CD4-positive, alpha-beta memory T cell (primary cell): ENCODE data around the gene C7orf57. TPM values are rescaled to one million over a fixed set of nuclear protein-coding genes. Genes with fewer than 3 reads are reported as not detected.
"Not testable (repeated sequence)": the region's sequence is repeated elsewhere in the genome, so short reads cannot be mapped to it uniquely, and the experiment has no call there.

Source experiments
- CTCF ChIA-PET: fragments of 350-600 bp; sonication (Branson Sonifier 250); formaldehyde crosslinking; loops from one replicate; lab custom pipeline; 2021; ENCODE audit warnings: inconsistent platforms; ENCODE audit not compliant: partially characterized antibody; lab: Charles Lee
- POLR2A ChIA-PET: fragments of 350-600 bp; sonication (Branson Sonifier 250); formaldehyde crosslinking; loops from one replicate; lab custom pipeline; 2021; ENCODE audit not compliant: partially characterized antibody; lab: Charles Lee
- DNase-seq, 5 donors: peaks; one replicate each; pipeline versions ENCODE4 v3.0.0 to v3.0.0-alpha.2; 2020 to 2022; ENCODE audit warnings: mixed read lengths in 1 of 5
- H3K27ac ChIP-seq: one replicate; pipeline ENCODE4 v1.7.0; 2013; ENCODE audit warnings: low read depth, low read length
- H3K27me3 ChIP-seq: 2 replicates; pipeline ENCODE4 v1.7.0; 2013; ENCODE audit warnings: mild to moderate bottlenecking, low read length, moderate library complexity; ENCODE audit not compliant: insufficient read depth
- H3K36me3 ChIP-seq: 2 replicates; pipeline ENCODE4 v1.7.0; 2013; ENCODE audit warnings: mild to moderate bottlenecking, low read length, moderate library complexity; ENCODE audit not compliant: insufficient read depth
- H3K4me1 ChIP-seq: 2 replicates; pipeline ENCODE4 v1.7.0; 2013; ENCODE audit warnings: mild to moderate bottlenecking, low read length, moderate library complexity; ENCODE audit not compliant: insufficient read depth
- H3K4me3 ChIP-seq, 2 donors: one replicate each; pipeline ENCODE4 v1.7.0; 2013; ENCODE audit warnings: low read length in 2 of 2, mild to moderate bottlenecking in 1 of 2
- H3K9me3 ChIP-seq, 2 donors: one replicate each; pipeline ENCODE4 v1.7.0; 2013; ENCODE audit warnings: low read length in 2 of 2, control low read depth in 1 of 2; ENCODE audit not compliant: control insufficient read depth in 1 of 2
- H3K27ac Mint-ChIP-seq, 7 donors: one replicate each; pipeline ENCODE4 v1.8.0; 2020 to 2021; ENCODE audit warnings: mixed read lengths in 7 of 7, mild to moderate bottlenecking in 6 of 7, inconsistent platforms in 3 of 7, moderate library complexity in 3 of 7
- H3K27me3 Mint-ChIP-seq, 2 donors: one replicate each; pipeline ENCODE4 v1.8.0; 2020 to 2021; ENCODE audit warnings: mixed read lengths in 2 of 2
- H3K36me3 Mint-ChIP-seq, 2 donors: one replicate each; pipeline ENCODE4 v1.8.0; 2020 to 2021; ENCODE audit warnings: mixed read lengths in 2 of 2, inconsistent platforms in 1 of 2, mild to moderate bottlenecking in 1 of 2
- H3K4me1 Mint-ChIP-seq, 4 donors: one replicate each; pipeline ENCODE4 v1.8.0; 2020 to 2021; ENCODE audit warnings: mixed read lengths in 4 of 4, mild to moderate bottlenecking in 1 of 4
- H3K4me3 Mint-ChIP-seq, 8 donors: one replicate each; pipeline ENCODE4 v1.8.0; 2020 to 2021; ENCODE audit warnings: mixed read lengths in 8 of 8, mild to moderate bottlenecking in 7 of 8, moderate library complexity in 6 of 8, inconsistent platforms in 3 of 8
- H3K9me3 Mint-ChIP-seq, 8 donors: one replicate each; pipeline ENCODE4 v1.8.0; 2020 to 2021; ENCODE audit warnings: mixed read lengths in 8 of 8, mild to moderate bottlenecking in 5 of 8, inconsistent platforms in 3 of 8, moderate library complexity in 1 of 8
- intact Hi-C: fragments of 100-400 bp; cut with micrococcal nuclease; formaldehyde crosslinking; loops from one replicate; pipeline ENCODE4 v1.15.1; 2023
- polyA plus RNA-seq, 2 donors: library from polyadenylated mRNA; unstranded; fragments of 300-500 nt; fragmentation: Illumina TruSeq; gene quantifications; one replicate each; pipeline ENCODE4 v1.2.3, GENCODE V29; 2021
- total RNA-seq, 2 experiments: library from RNA; stranded (reverse); gene quantifications; one replicate each; pipeline ENCODE4 v1.2.3, GENCODE V29; 2021

C7orf57 gene
- total RNA-seq (not detected), polyA plus RNA-seq (under 1 TPM; 0.16 to 0.22 TPM)

- no peaks in the 10 kb centered on the region for H3K36me3 ChIP-seq
- Mint-ChIP-seq H3K27me3 (peaks cover 6 to 12% of the 10 kb centered on the region in 2 donors), H3K4me3 (peak within 1 kb of the TSS; percentile 78 to 94 (median 88)), H3K4me1 (peaks cover 4 to 11% (median 8%) of the 10 kb centered on the region in 4 donors), H3K36me3 (no peaks in the 10 kb centered on the region), H3K9me3 (peaks cover 0 to 4% (median 0%) of the 10 kb centered on the region in 8 donors), H3K27ac (peak within 1 kb of the TSS; percentile 43 to 96 (median 88))
- peak; percentile 83 to 88 (median 86) for DNase-seq
- peak within 1 kb of the TSS; percentile 11 for H3K27ac ChIP-seq
- H3K4me1 ChIP-seq: peaks cover 7% of the 10 kb centered on the region
- intact Hi-C loops: loop anchor here (1.0 to 2.0 kb wide), 6 partner anchors 11 to 75 kb away; partner anchors contain the start of genes HUS1 and UPP1
- no peaks in the 10 kb centered on the region for H3K9me3 ChIP-seq
- CTCF ChIA-PET: interaction anchor here (1.2 to 1.5 kb wide), 2 partner anchors 43 to 50 kb away, joined by 3 to 4 read pairs; no protein-coding TSS in a partner anchor
- no peaks in the 10 kb centered on the region for H3K27me3 ChIP-seq
- H3K4me3 ChIP-seq: peak within 1 kb of the TSS; percentile 68 to 69
- POLR2A ChIA-PET: interaction anchor here (1.2 to 2.4 kb wide), 5 partner anchors 12 to 54 kb away, joined by 3 to 13 read pairs (median 4); partner anchors contain the start of gene UPP1
Observed at GRCh38 chr7:48035301-48035966, at the start of gene C7orf57. C7orf57 (plus strand) TSS chr7:48035543; CDS start chr7:48036309, 766 bp downstream.

- H3K4me1 ChIP-seq: peaks cover 15% of the 10 kb centered on the region
Observed at GRCh38 chr7:47988496-47989386, 46.6 kb upstream of the C7orf57 start.

GRCh38 chr7:47989607-47990400 lies 45.5 kb upstream of the C7orf57 start:
- not testable (repeated sequence) for H3K9me3 Mint-ChIP-seq, H3K36me3 ChIP-seq, H3K27me3 Mint-ChIP-seq, H3K27me3 ChIP-seq, DNase-seq, H3K4me3 ChIP-seq, H3K9me3 ChIP-seq, H3K36me3 Mint-ChIP-seq, H3K4me3 Mint-ChIP-seq, H3K27ac ChIP-seq
- H3K27ac Mint-ChIP-seq: peak overlapping the region in 1 of 7 donors; percentile 74
- POLR2A ChIA-PET: interaction anchor here (0.9 to 2.4 kb wide), 2 partner anchors 12 to 119 kb away, joined by 3 to 66 read pairs; no protein-coding TSS in a partner anchor
- CTCF ChIA-PET: interaction anchor here (1.2 to 5.0 kb wide), 8 partner anchors 10 to 120 kb away, joined by 3 to 218 read pairs (median 11); partner anchors contain the start of genes HUS1 and UPP1
- intact Hi-C loops: loop anchor here (2.0 kb wide), 1 partner anchor 165 kb away; no protein-coding TSS in a partner anchor
- peaks cover 15% of the 10 kb centered on the region for H3K4me1 ChIP-seq
- peaks cover 16 to 20% (median 17%) of the 10 kb centered on the region in 4 donors for H3K4me1 Mint-ChIP-seq

More at GRCh38 chr7:47988496-47989386, 46.6 kb upstream of the C7orf57 start:
- no peak overlapping the region for H3K4me3 ChIP-seq
- no peaks in the 10 kb centered on the region for H3K36me3 ChIP-seq
- ChIA-PET CTCF (interaction anchor here (0.6 to 2.7 kb wide), 8 partner anchors 9 to 150 kb away, joined by 3 to 52 read pairs (median 5); partner anchors contain the start of gene HUS1), POLR2A (interaction anchor here (0.8 to 0.9 kb wide), 2 partner anchors 10 to 107 kb away, joined by 3 read pairs; no protein-coding TSS in a partner anchor)
- no peak overlapping the region for H3K27ac ChIP-seq
- Mint-ChIP-seq H3K4me3 (no peak overlapping the region), H3K27me3 (no peaks in the 10 kb centered on the region), H3K9me3 (peaks cover 0 to 1% (median 0%) of the 10 kb centered on the region in 8 donors), H3K4me1 (peaks cover 14 to 20% (median 16%) of the 10 kb centered on the region in 4 donors), H3K36me3 (no peaks in the 10 kb centered on the region), H3K27ac (no peak overlapping the region)
- no peaks in the 10 kb centered on the region for H3K27me3 ChIP-seq
- intact Hi-C loops: no loop called here
- no peak for DNase-seq
- no peaks in the 10 kb centered on the region for H3K9me3 ChIP-seq

GRCh38 chr7:47990592-47990991 lies 44.8 kb upstream of the C7orf57 start:
- Histone ChIP-seq H3K27ac (no peak overlapping the region), H3K4me3 (no peak overlapping the region), H3K4me1 (peaks cover 15% of the 10 kb centered on the region), H3K9me3 (no peaks in the 10 kb centered on the region), H3K36me3 (no peaks in the 10 kb centered on the region), H3K27me3 (no peaks in the 10 kb centered on the region)
- Mint-ChIP-seq H3K27me3 (no peaks in the 10 kb centered on the region), H3K27ac (peak overlapping the region in 5 of 7 donors; percentile 30 to 79 (median 62)), H3K4me3 (peak overlapping the region in 1 of 8 donors; percentile 33), H3K4me1 (peaks cover 16 to 20% (median 17%) of the 10 kb centered on the region in 4 donors), H3K36me3 (no peaks in the 10 kb centered on the region), H3K9me3 (peaks cover 0 to 7% (median 0%) of the 10 kb centered on the region in 8 donors)
- DNase-seq: no peak
- CTCF ChIA-PET: interaction anchor here (1.0 to 5.0 kb wide), 17 partner anchors 11 to 164 kb away, joined by 3 to 218 read pairs (median 9); partner anchors contain the start of genes HUS1, PKD1L1 and UPP1
- POLR2A ChIA-PET: interaction anchor here (0.6 to 2.9 kb wide), 5 partner anchors 20 to 119 kb away, joined by 3 to 66 read pairs (median 3); partner anchors contain the start of gene UPP1
- intact Hi-C loops: loop anchor here (2.0 kb wide), 1 partner anchor 164 kb away; no protein-coding TSS in a partner anchor

GRCh38 chr7:47991270-47991669 lies 44.1 kb upstream of the C7orf57 start:
- H3K27ac ChIP-seq: peak overlapping the region; percentile 55
- peaks cover 15% of the 10 kb centered on the region for H3K4me1 ChIP-seq
- Mint-ChIP-seq H3K4me3 (peak overlapping the region; percentile 87 to 97 (median 93)), H3K9me3 (peaks cover 0 to 7% (median 0%) of the 10 kb centered on the region in 8 donors), H3K4me1 (peaks cover 16 to 20% (median 17%) of the 10 kb centered on the region in 4 donors), H3K27ac (peak overlapping the region; percentile 90 to 98 (median 93)), H3K36me3 (no peaks in the 10 kb centered on the region), H3K27me3 (no peaks in the 10 kb centered on the region)
- H3K9me3 ChIP-seq: no peaks in the 10 kb centered on the region
- peak overlapping the region in 1 of 2 donors; percentile 80 for H3K4me3 ChIP-seq
- intact Hi-C loops: loop anchor here (1.0 to 2.0 kb wide), 4 partner anchors 12 to 164 kb away; partner anchors contain the start of gene HUS1
- H3K36me3 ChIP-seq: no peaks in the 10 kb centered on the region
- DNase-seq: no peak
- ChIA-PET CTCF (interaction anchor here (0.6 to 5.0 kb wide), 28 partner anchors 8 to 163 kb away, joined by 3 to 218 read pairs (median 6); partner anchors contain the start of genes HUS1, PKD1L1 and UPP1), POLR2A (interaction anchor here (0.6 to 2.9 kb wide), 15 partner anchors 9 to 118 kb away, joined by 3 to 66 read pairs (median 6); partner anchors contain the start of genes C7orf57, HUS1 and UPP1)
- H3K27me3 ChIP-seq: no peaks in the 10 kb centered on the region
